Measurements from ENCODE around the gene SLC27A4. TPM values are rescaled to one million over a fixed set of nuclear protein-coding genes. Genes with fewer than 3 reads are reported as not detected.

SLC27A4 gene
- total RNA-seq, 2 experiments from 2014 or later, result 12.6 to 14.1 TPM

Small RNA genes lying within 50 kb of the gene (microRNA-seq; reads per million reads assigned to microRNA genes)
- gene MIR219B (ENCODE audit: borderline microRNAs expressed, borderline number of aligned reads, borderline replicate concordance), result not detected

Other genes with a start within 250 kb of the SLC27A4 start
- 10 to 100 TPM; 43.4 to 43.6 TPM for gene PTGES2, start 212.8 kb upstream of the SLC27A4 start, total RNA-seq
- gene LCN2, start 191.1 kb upstream of the SLC27A4 start, total RNA-seq, result not detected
- 10 to 100 TPM; 86.9 to 90.1 TPM for gene BBLN, start 180.3 kb upstream of the SLC27A4 start, total RNA-seq
- gene CIZ1, start 149.0 kb upstream of the SLC27A4 start, total RNA-seq, result 100 to 1,000 TPM in 1 of 2 experiments, 10 to 100 TPM in 1; 95.4 to 105 TPM
- gene DNM1, start 137.1 kb upstream of the SLC27A4 start, total RNA-seq, result 1 to 10 TPM in 1 of 2 experiments, under 1 TPM in 1; 0.63 to 1.1 TPM
- 10 to 100 TPM; 34.4 to 42.9 TPM for gene GOLGA2, start 64.5 kb upstream of the SLC27A4 start, total RNA-seq
- gene SWI5, start 64.3 kb upstream of the SLC27A4 start, total RNA-seq, result 10 to 100 TPM; 15.2 to 15.5 TPM
- gene TRUB2, start 18.1 kb upstream of the SLC27A4 start, total RNA-seq, result 10 to 100 TPM; 27.2 to 27.4 TPM
- gene COQ4, start 17.7 kb upstream of the SLC27A4 start, total RNA-seq, result 10 to 100 TPM; 33.0 to 35.5 TPM
- gene URM1, start 30.8 kb downstream of the SLC27A4 start, total RNA-seq, result 10 to 100 TPM; 45.9 to 50.0 TPM
- 1 to 10 TPM; 1.0 to 1.1 TPM for gene CERCAM, start 80.3 kb downstream of the SLC27A4 start, total RNA-seq
- 10 to 100 TPM; 68.9 to 72.8 TPM for gene ODF2, start 115.5 kb downstream of the SLC27A4 start, total RNA-seq
- 10 to 100 TPM; 55.6 to 57.0 TPM for gene GLE1, start 164.2 kb downstream of the SLC27A4 start, total RNA-seq
- gene SPTAN1, start 212.1 kb downstream of the SLC27A4 start, total RNA-seq, result 100 to 1,000 TPM; 228 TPM

Measured in activated CD4-positive, alpha-beta memory T cell treated with anti-CD3 and anti-CD28 coated beads for 36 hours (primary cell).